ENCODE measurements around the gene MOV10. TPM values are rescaled to one million over a fixed set of nuclear protein-coding genes. Genes with fewer than 3 reads are reported as not detected.

The MOV10 gene
- total and polyA plus RNA-seq, 9 of the 15 experiments (the other 6 are each of a cell fraction or from before 2014, with no cell fraction given) = 16.7 to 105 (median 49.5) TPM

- no peak for TF ChIP-seq ZBTB34 (CRISPR knock-in tag; IDR thresholded peaks at IDR 0.05)
- no peak for TF ChIP-seq CHD1 (IDR thresholded peaks at IDR 0.05; ENCODE audit: low read length)
- TF ChIP-seq GMEB1 (CRISPR knock-in tag; IDR thresholded peaks at IDR 0.05) = no peak
- no peak for TF ChIP-seq ESRRA (IDR thresholded peaks at IDR 0.05; ENCODE audit: borderline replicate concordance, low read depth)
- no peak for TF ChIP-seq KLF10 (CRISPR knock-in tag; IDR thresholded peaks at IDR 0.05)
- no peak for TF ChIP-seq ZNF175 (CRISPR knock-in tag; IDR thresholded peaks at IDR 0.05; ENCODE audit: low read depth)
- TF ChIP-seq ZNF140 (CRISPR knock-in tag; IDR thresholded peaks at IDR 0.05) = no peak
- TF ChIP-seq ZNF232 (CRISPR knock-in tag; IDR thresholded peaks at IDR 0.05) = no peak
- TF ChIP-seq ESRRB (CRISPR knock-in tag; IDR thresholded peaks at IDR 0.05; ENCODE audit: borderline replicate concordance) = no peak
- no peak for TF ChIP-seq ZNF384 (IDR thresholded peaks at IDR 0.05; ENCODE audit: low read depth, low read length)
- peak; percentile 57 for TF ChIP-seq SUPT5H (IDR thresholded peaks at IDR 0.05)
- TF ChIP-seq DEAF1 (CRISPR knock-in tag; IDR thresholded peaks at IDR 0.05) = no peak
- TF ChIP-seq HOXB6 (CRISPR knock-in tag; IDR thresholded peaks at IDR 0.05; ENCODE audit: borderline replicate concordance) = 0 out of 2 replicates have a peak, but pooled peaks have one; percentile 6
- TF ChIP-seq SMC3 (conservative IDR thresholded peaks at IDR 0.05; ENCODE audit: insufficient read depth, low read depth, low read length) = no peak
- peak; percentile 67 for TF ChIP-seq RBM22 (IDR thresholded peaks at IDR 0.05; ENCODE audit: low read depth, low read length, poor library complexity, severe bottlenecking)
- TF ChIP-seq ZC3H4 (CRISPR knock-in tag; IDR thresholded peaks at IDR 0.05; ENCODE audit: borderline replicate concordance) = peak; percentile 80; the same call in 1 of the 2 replicates
- TF ChIP-seq KLF1 (tag; IDR thresholded peaks at IDR 0.05) = no peak
- TF ChIP-seq ZNF133 (CRISPR knock-in tag; IDR thresholded peaks at IDR 0.05) = no peak
- TF ChIP-seq PREB (CRISPR knock-in tag; IDR thresholded peaks at IDR 0.05) = no peak
- TF ChIP-seq POLR2G (IDR thresholded peaks at IDR 0.05; ENCODE audit: low read depth, low read length) = peak; percentile 69
- TF ChIP-seq SMARCB1 (IDR thresholded peaks at IDR 0.05; ENCODE audit: insufficient read length, low read depth) = no peak
- 0 out of 2 replicates have a peak, but pooled peaks have one; percentile 22 for TF ChIP-seq ZKSCAN8 (CRISPR knock-in tag; IDR thresholded peaks at IDR 0.05)
- no peak for TF ChIP-seq ADNP (tag; IDR thresholded peaks at IDR 0.05)
These were observed 27.0 kb downstream of the MOV10 start (continued) for GRCh38 chr1:112701227-112702066.
